DOHH2 (cell line): ENCODE results near the gene IRX6.

Experiments used
- H3F3A ChIP-seq: fragments of 200-600 bp; sonication (generic), shearing (Covaris generic); 2 replicates; pipeline ENCODE4 v1.6.0; 2016; ENCODE audit warnings: antibody characterized with exemption, mild to moderate bottlenecking; ENCODE audit not compliant: control insufficient read depth, insufficient read depth
- H3K27ac ChIP-seq: fragments of 200-600 bp; sonication (generic); 2 replicates; pipeline ENCODE4 v1.5.1; 2014; ENCODE audit warnings: low read depth, mild to moderate bottlenecking, low read length, moderate library complexity
- H3K27me3 ChIP-seq: fragments of 200-600 bp; sonication (generic); 2 replicates; pipeline ENCODE4 v1.6.1; 2014; ENCODE audit warnings: mild to moderate bottlenecking, low read length, mixed read lengths; ENCODE audit not compliant: control insufficient read depth
- H3K36me3 ChIP-seq: fragments of 200-600 bp; sonication (generic); 2 replicates; pipeline ENCODE4 v1.6.1; 2014; ENCODE audit warnings: mild to moderate bottlenecking, low read length, moderate library complexity, mixed read lengths; ENCODE audit not compliant: control insufficient read depth
- H3K4me1 ChIP-seq: fragments of 200-600 bp; sonication (generic); 2 replicates; pipeline ENCODE4 v1.6.1; 2014; ENCODE audit warnings: mild to moderate bottlenecking, low read length, mixed read lengths; ENCODE audit not compliant: control insufficient read depth
- H3K4me2 ChIP-seq: fragments of 200-600 bp; sonication (generic); 2 replicates; pipeline ENCODE4 v1.6.0; 2014; ENCODE audit warnings: mild to moderate bottlenecking, low read length, moderate library complexity
- H3K4me3 ChIP-seq: fragments of 200-600 bp; sonication (generic); 2 replicates; pipeline ENCODE4 v1.5.1; 2014; ENCODE audit warnings: mild to moderate bottlenecking, low read length, mixed read lengths
- H3K79me2 ChIP-seq: fragments of 200-600 bp; sonication (generic); 2 replicates; pipeline ENCODE4 v1.6.1; 2014; ENCODE audit warnings: mild to moderate bottlenecking, low read length, mixed read lengths; ENCODE audit not compliant: control insufficient read depth
- H3K9me2 ChIP-seq: fragments of 200-600 bp; sonication (generic); replicated peaks from 2 replicates; pipeline ENCODE4 v1.6.1; 2014; ENCODE audit warnings: mild to moderate bottlenecking, low read length, mixed read lengths; ENCODE audit not compliant: control insufficient read depth
- H3K9me3 ChIP-seq: fragments of 200-600 bp; sonication (generic); 2 replicates; pipeline ENCODE4 v1.6.1; 2014; ENCODE audit warnings: antibody characterized with exemption, low read length, mixed read lengths; ENCODE audit not compliant: control insufficient read depth, insufficient read depth
- H4K20me1 ChIP-seq: fragments of 200-600 bp; sonication (generic); 2 replicates; pipeline ENCODE4 v1.6.0; 2014; ENCODE audit warnings: low read depth, mild to moderate bottlenecking, antibody characterized with exemption, low read length, moderate library complexity; ENCODE audit not compliant: control insufficient read depth, insufficient read depth
- CTCF ChIP-seq: fragments of 200-600 bp; sonication (generic); IDR thresholded peaks from one replicate; pipeline ENCODE4 v1.5.1; 2014; ENCODE audit warnings: antibody characterized with exemption, mild to moderate bottlenecking, low read depth, low read length; ENCODE audit not compliant: poor library complexity, severe bottlenecking
- EZH2phosphoT487 ChIP-seq: fragments of 200-600 bp; sonication (generic); IDR thresholded peaks from 2 replicates; pipeline ENCODE4 v1.6.1; 2017; ENCODE audit warnings: borderline replicate concordance, mild to moderate bottlenecking, antibody characterized with exemption, low read length, moderate library complexity, mixed read lengths

IRX6 gene

GRCh38 chr16:55323637-55324271, at the start of gene IRX6:
Gene IRX6, plus strand, starts transcription at chr16:55324203. Its CDS starts 889 bp downstream, at chr16:55325092.
- no peaks in the 10 kb centered on the region for H3K9me3 ChIP-seq
- H4K20me1 ChIP-seq = no peaks in the 10 kb centered on the region
- H3K27ac ChIP-seq = no peak within 1 kb of the TSS
- H3F3A ChIP-seq = no peaks in the 10 kb centered on the region
- TF ChIP-seq CTCF (no peak), EZH2phosphoT487 (no peak)
- H3K79me2 ChIP-seq = no peaks in the 10 kb centered on the region
- H3K4me3 ChIP-seq = no peak within 1 kb of the TSS
- no peaks in the 10 kb centered on the region; the same call in 1 of the 2 replicates for H3K27me3 ChIP-seq
- H3K4me2 ChIP-seq = no peak within 1 kb of the TSS
- no peaks in the 10 kb centered on the region for H3K36me3 ChIP-seq
- no peaks in the 10 kb centered on the region for H3K4me1 ChIP-seq
- no peaks in the 10 kb centered on the region for H3K9me2 ChIP-seq

GRCh38 chr16:55274391-55274790, 49.6 kb upstream of the IRX6 start:
- H3K27ac ChIP-seq = no peak overlapping the region
- no peaks in the 10 kb centered on the region for H3K9me3 ChIP-seq
- TF ChIP-seq EZH2phosphoT487 (no peak), CTCF (no peak)
- no peaks in the 10 kb centered on the region for H3K27me3 ChIP-seq
- H3K36me3 ChIP-seq = no peaks in the 10 kb centered on the region
- no peak overlapping the region for H3K4me3 ChIP-seq
- no peaks in the 10 kb centered on the region for H3F3A ChIP-seq
- H3K4me2 ChIP-seq = no peak overlapping the region
- no peaks in the 10 kb centered on the region for H3K9me2 ChIP-seq
- no peaks in the 10 kb centered on the region for H4K20me1 ChIP-seq
- no peaks in the 10 kb centered on the region for H3K79me2 ChIP-seq
- H3K4me1 ChIP-seq = no peaks in the 10 kb centered on the region

- Histone ChIP-seq H3K9me3 (no peaks in the 10 kb centered on the region), H3K36me3 (no peaks in the 10 kb centered on the region), H3K4me3 (no peak overlapping the region), H3F3A (no peaks in the 10 kb centered on the region), H3K4me2 (no peak overlapping the region), H3K4me1 (no peaks in the 10 kb centered on the region), H4K20me1 (no peaks in the 10 kb centered on the region), H3K27me3 (no peaks in the 10 kb centered on the region), H3K27ac (no peak overlapping the region), H3K79me2 (no peaks in the 10 kb centered on the region), H3K9me2 (no peaks in the 10 kb centered on the region)
- no peak for TF ChIP-seq CTCF
- no peak for TF ChIP-seq EZH2phosphoT487
Observed at GRCh38 chr16:55275167-55275566, 48.8 kb upstream of the IRX6 start.
